DMS 273 (cell line): ENCODE data around the gene AGAP9.
A peak's percentile ranks its signal among the peaks of the same experiment; 100 is the strongest.

Source experiments
- DNase-seq: peaks from one replicate; lab custom pipeline; 2025; ENCODE audit not compliant: unreplicated experiment; lab: John Stamatoyannopoulos, UW

The AGAP9 gene

DNA sequence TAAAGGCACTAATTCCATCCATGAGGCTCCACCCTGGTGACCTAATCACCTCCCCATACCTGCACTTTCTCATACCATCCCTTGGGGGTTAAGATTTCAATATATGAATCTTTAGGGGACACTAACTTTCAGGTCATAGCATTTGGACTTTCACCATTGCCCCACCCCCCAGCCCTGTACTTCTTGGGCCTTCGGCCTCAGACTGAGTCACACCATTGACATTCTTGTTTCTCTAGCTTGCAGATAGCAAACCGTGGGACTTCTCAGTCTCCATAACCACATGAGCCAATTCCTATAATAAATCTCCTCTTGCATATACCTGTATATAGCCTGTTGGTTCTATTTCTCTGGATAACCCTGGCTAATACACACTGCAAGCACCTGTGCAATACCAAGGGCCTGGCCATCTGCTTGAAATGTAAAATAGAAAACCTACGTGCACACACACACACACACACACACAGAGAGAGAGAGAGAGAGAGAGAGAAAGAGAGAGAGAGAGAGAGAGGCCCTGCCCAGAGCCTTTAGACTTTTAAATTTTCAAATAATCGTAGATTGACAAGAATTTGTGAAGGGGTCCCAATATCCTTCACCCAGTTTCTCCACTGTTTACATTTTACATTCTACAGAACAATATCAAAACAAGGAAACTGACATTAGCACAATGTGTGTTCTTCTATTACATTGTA, 64.8 kb downstream of the AGAP9 start:
- DNase-seq = no peak

DNA sequence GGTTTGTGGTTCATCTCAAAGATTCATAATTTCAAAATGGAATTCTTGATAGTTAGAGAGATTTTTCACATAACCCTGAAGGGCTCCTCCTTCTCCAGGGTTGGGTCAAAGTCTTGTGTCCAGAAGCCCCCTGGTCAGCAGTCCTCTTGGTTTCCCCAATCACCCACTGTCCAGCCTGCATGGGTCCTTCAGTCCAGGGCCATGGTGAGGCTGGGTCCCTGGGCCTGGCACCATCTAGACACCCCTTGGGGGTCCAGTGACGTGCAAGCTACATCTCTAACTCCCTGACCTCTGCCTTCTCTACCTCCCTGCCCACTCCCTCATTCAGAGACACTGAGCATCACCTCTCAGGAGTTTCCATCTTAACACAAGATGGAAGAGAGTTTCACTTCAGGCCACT, 65.6 kb downstream of the AGAP9 start:
- no peak for DNase-seq

GRCh38 chr10:47457528-47457820, 66.0 kb downstream of the AGAP9 start:
- DNase-seq = no peak

GRCh38 chr10:47456794-47457527, 66.5 kb downstream of the AGAP9 start:
- no peak for DNase-seq

GRCh38 chr10:47456079-47456785, 67.2 kb downstream of the AGAP9 start:
- no peak for DNase-seq

DNA sequence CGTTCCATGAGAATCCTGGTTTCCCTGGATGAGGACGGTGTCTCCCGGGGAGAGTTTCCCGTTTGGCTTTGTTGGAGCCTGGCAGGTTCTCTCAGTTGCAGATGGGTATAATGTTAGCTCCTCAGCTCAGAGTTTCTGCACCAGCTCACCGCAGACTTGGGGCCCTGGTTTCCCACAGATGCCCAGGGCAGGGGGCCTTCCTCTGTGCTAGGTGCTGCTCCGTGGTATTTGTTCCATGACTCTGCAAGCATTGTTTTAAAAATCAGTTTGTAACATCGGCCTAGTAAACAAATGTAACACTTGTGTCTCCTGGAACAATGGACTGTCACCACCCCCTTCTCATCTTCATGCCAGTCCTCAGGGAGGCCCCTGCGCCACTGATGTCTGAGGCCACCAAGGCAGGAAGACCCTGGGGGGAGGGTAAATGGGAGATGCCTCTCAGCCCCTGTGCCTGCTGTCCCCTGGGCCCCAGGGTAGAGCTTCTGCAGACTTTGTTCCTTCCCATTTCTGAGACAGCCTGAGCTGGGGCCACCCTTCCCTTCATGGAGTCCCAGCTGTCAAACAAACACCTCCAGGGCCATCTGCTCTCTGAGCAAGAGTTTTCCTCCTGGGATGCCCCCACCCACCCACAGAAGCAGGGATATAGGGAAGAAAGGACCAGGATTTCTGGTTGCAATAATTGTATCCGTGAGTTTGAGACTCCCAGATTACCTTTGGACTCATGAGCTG, 67.9 kb downstream of the AGAP9 start:
- DNase-seq = peak; percentile 12

DNA sequence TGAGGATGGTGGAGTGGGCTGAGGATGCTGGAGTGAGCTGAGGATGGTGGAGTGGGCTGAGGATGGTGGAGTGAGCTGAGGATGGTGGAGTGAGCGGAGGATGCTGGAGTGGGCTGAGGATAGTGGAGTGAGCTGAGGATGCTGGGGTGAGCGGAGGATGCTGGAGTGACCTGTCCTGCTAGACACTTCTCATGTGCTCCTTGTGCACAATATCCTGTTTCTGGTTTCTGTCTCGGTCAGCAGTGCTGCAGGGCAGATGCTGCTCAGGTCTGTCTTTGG, 68.7 kb downstream of the AGAP9 start:
- DNase-seq = no peak

DNA sequence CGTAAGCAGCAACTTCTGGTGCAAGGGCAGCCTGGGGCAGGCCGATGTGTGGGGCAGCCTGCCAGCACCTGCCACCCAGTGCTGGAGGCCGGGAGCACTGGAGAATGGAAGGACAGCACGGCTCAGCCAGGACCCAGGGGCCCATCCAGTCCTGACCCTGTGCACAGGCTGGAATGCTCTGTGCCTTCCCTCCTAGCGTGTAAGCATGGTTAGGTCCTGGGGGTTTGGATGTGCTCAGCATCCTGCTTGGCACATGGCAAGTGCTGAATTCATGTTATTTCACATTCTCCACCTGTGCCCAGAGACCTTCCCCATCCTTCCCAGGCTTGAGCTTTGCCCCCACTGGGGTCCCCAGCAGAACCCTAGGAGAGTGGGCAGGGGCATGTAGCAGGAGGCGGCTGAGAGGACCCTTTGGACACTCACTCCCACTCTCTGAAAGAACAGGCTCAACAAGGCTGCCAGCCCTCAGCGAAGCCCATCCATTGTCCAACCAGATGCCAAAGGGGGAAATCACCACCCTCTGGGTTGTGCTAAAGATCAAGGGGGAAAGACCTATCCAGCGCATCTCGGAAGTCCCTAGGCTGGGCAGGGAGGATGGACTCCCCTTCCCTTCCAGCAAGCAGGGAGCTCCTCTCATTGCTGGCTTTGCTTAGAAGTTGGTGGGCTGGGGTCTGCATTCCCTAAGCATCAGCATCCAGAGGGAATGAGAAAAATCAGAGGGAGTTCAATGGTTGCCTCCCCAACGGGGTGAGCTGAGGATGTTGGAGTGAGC, 69.2 kb downstream of the AGAP9 start:
- DNase-seq = no peak

DNA sequence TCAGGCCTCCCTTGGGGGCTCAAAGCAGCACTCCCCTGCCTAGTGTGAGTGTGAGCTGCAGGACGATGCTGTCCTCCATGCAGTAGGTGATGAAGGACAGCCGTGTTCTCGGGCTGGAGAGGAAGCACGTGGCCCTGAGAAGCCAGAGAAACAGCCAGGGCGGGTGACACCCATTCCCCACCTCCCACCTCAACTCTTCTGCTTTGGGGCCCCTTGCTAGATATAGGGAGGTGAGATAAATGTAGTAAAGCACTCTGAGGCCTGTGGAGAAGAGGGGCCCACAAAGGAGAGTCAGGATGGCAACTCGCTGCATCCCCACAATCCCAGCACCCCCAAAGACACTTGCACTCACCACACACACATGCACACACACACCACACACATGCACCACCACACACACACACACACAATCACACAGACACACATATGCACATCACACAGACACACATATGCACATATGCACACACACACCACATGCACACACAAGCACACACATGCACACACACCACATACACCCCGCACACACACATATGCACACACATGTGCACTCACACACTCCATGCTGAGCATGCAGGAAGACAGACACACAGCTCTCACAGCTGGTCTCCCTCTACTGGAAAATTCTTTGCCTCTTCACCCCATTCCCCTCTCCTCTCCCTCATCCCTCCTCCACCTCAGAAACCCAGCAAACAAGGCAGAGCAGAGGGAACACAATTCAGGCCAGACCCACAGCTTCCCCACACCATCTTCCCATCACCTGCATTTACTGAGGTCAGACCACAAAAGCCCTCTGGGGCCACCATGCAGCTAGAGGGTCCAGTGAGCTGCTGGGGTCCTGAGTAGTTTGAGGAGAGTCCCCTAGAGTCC, 70.1 kb downstream of the AGAP9 start:
- DNase-seq = no peak

DNA sequence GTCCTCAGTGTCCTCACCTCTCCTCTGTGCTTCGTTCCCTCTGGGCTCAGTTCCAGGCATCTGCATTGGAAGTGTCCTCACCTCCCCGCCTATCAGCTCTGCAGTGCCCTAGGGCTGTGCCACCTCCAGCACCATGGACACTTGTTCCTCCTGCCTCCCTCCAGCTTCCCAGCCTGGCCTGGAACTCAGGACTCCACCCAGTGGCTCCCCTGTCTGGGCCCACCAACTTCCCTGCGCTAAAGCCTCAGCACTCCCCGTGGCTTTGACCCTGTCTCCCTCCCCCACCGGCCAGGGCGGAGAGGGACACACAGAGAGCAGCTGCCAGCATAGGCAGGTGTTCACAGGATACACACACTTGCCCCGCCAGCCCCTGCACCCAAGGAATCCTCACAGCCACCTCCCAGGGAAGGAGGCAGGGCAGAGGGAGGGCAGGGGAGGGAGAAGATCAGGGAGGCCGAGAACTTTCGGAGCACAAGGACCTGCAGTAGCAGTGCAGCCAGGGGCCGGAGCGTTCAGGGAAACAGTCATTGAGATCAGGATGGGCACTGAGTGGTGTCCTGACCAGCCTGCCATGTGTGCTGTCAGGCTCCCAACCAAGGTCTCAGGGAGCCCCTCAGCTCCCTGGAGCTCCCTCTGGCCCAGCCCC, 70.8 kb downstream of the AGAP9 start:
- DNase-seq = no peak

GRCh38 chr10:47451998-47452494, 71.4 kb downstream of the AGAP9 start:
- no peak for DNase-seq
